ENCODE results near the gene PRKCE. TPM values are rescaled to one million over a fixed set of nuclear protein-coding genes. Genes with fewer than 3 reads are reported as not detected.

Gene PRKCE
- total RNA-seq, 1 donor from 2014 or later = 18.4 TPM

- TF ChIP-seq, protein P1, sequence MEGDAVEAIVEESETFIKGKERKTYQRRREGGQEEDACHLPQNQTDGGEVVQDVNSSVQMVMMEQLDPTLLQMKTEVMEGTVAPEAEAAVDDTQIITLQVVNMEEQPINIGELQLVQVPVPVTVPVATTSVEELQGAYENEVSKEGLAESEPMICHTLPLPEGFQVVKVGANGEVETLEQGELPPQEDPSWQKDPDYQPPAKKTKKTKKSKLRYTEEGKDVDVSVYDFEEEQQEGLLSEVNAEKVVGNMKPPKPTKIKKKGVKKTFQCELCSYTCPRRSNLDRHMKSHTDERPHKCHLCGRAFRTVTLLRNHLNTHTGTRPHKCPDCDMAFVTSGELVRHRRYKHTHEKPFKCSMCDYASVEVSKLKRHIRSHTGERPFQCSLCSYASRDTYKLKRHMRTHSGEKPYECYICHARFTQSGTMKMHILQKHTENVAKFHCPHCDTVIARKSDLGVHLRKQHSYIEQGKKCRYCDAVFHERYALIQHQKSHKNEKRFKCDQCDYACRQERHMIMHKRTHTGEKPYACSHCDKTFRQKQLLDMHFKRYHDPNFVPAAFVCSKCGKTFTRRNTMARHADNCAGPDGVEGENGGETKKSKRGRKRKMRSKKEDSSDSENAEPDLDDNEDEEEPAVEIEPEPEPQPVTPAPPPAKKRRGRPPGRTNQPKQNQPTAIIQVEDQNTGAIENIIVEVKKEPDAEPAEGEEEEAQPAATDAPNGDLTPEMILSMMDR (IDR thresholded peaks at IDR 0.05; ENCODE audit: unreplicated experiment) = no peak
- Mint-ChIP-seq H3K27me3 (ENCODE audit: low read depth) (no peaks in the 10 kb centered on the region), H3K4me1 (peaks cover 8% of the 10 kb centered on the region)
These were observed 95.9 kb downstream of the PRKCE start for GRCh38 chr2:45747363-45747762.

GRCh38 chr2:45748239-45748638, 96.8 kb downstream of the PRKCE start:
- Mint-ChIP-seq H3K36me3 (peaks cover 3% of the 10 kb centered on the region), H3K27ac (no peak overlapping the region), H3K4me1 (peaks cover 14% of the 10 kb centered on the region), H3K27me3 (ENCODE audit: low read depth) (no peaks in the 10 kb centered on the region), H3K9me3 (peaks cover 18% of the 10 kb centered on the region), H3K4me3 (no peak overlapping the region)
- no peak for DNase-seq (ENCODE audit: low spot score in 2 of 2, unreplicated experiment in 2 of 2)
- TF ChIP-seq, protein P1 (IDR thresholded peaks at IDR 0.05; ENCODE audit: unreplicated experiment) = no peak

More at GRCh38 chr2:45747363-45747762, 95.9 kb downstream of the PRKCE start:
- peaks cover 3% of the 10 kb centered on the region for H3K36me3 Mint-ChIP-seq
- H3K9me3 Mint-ChIP-seq = peaks cover 18% of the 10 kb centered on the region
- H3K4me3 Mint-ChIP-seq = no peak overlapping the region
- no peak for DNase-seq (ENCODE audit: low spot score in 2 of 2, unreplicated experiment in 2 of 2)
- no peak overlapping the region for H3K27ac Mint-ChIP-seq

- TF ChIP-seq, protein P1 (IDR thresholded peaks at IDR 0.05; ENCODE audit: unreplicated experiment) = no peak
- Mint-ChIP-seq H3K36me3 (peaks cover 3% of the 10 kb centered on the region), H3K4me3 (no peak overlapping the region), H3K9me3 (peaks cover 18% of the 10 kb centered on the region), H3K27ac (no peak overlapping the region), H3K4me1 (peaks cover 22% of the 10 kb centered on the region), H3K27me3 (ENCODE audit: low read depth) (no peaks in the 10 kb centered on the region)
- DNase-seq (ENCODE audit: low spot score in 2 of 2, unreplicated experiment in 2 of 2) = no peak
These were observed 98.5 kb downstream of the PRKCE start for GRCh38 chr2:45750001-45750400.

DNA sequence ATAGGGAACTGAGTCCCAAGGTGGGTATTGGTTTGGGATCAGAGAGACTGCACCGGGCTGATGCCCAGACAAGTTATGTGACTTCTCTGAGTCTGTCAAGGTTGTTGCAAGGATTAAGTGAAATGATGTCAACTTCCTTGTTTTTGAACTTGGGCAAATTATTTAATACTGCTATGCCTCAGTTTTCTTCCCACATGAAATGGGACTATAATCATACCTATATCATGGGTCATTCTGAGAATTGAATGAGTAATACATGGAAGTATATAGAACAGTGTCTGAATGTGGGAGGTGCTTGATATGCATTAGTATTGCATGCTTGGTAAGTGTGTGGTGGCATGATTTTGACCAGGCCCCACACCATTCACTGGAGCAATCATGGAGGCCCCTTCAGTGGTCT, 99.0 kb downstream of the PRKCE start:
- Mint-ChIP-seq H3K27ac (no peak overlapping the region), H3K9me3 (peaks cover 18% of the 10 kb centered on the region), H3K27me3 (ENCODE audit: low read depth) (no peaks in the 10 kb centered on the region), H3K4me1 (peaks cover 20% of the 10 kb centered on the region), H3K36me3 (peaks cover 3% of the 10 kb centered on the region), H3K4me3 (no peak overlapping the region)
- TF ChIP-seq, protein P1 (IDR thresholded peaks at IDR 0.05; ENCODE audit: unreplicated experiment) = no peak
- no peak for DNase-seq (ENCODE audit: low spot score in 2 of 2, unreplicated experiment in 2 of 2)

- Mint-ChIP-seq H3K27me3 (ENCODE audit: low read depth) (no peaks in the 10 kb centered on the region), H3K36me3 (no peaks in the 10 kb centered on the region), H3K27ac (no peak overlapping the region), H3K4me1 (peaks cover 22% of the 10 kb centered on the region), H3K9me3 (peaks cover 3% of the 10 kb centered on the region), H3K4me3 (no peak overlapping the region)
- TF ChIP-seq, protein P1 (IDR thresholded peaks at IDR 0.05; ENCODE audit: unreplicated experiment) = no peak
- no peak for DNase-seq (ENCODE audit: low spot score in 2 of 2, unreplicated experiment in 2 of 2)
These were observed 101.9 kb downstream of the PRKCE start for GRCh38 chr2:45753381-45753780.

Measured in mesothelial cell of epicardium (in vitro differentiated cells).